Ovary (tissue), 9 donors: ENCODE measurements around the gene BABAM2. TPM values are rescaled to one million over a fixed set of nuclear protein-coding genes. Genes with fewer than 3 reads are reported as not detected.
"Not testable (repeated sequence)": the region's sequence is repeated elsewhere in the genome, so short reads cannot be mapped to it uniquely, and the experiment has no call there.

Source experiments
- DNase-seq, 5 donors: peaks; one replicate each; pipeline ENCODE4 v3.0.0-alpha.2; 2019 to 2020
- H3K27ac ChIP-seq, 2 donors: fragments of 200-600 bp; one replicate each; pipeline versions ENCODE4 v1.5.1 to v1.8.0; 2019 to 2022
- H3K27me3 ChIP-seq: fragments of 200-600 bp; one replicate; pipeline ENCODE4 v1.8.0; 2022
- H3K36me3 ChIP-seq: fragments of 200-600 bp; sonication (generic); one replicate; pipeline ENCODE4 v1.5.1; 2019
- H3K4me1 ChIP-seq: one replicate; pipeline ENCODE4 v1.8.1; 2013; ENCODE audit warnings: mild to moderate bottlenecking, moderate library complexity; ENCODE audit not compliant: insufficient read depth
- H3K4me3 ChIP-seq: fragments of 200-600 bp; sonication (generic); one replicate; pipeline ENCODE4 v1.5.1; 2017
- H3K9me3 ChIP-seq, 2 donors: fragments of 200-600 bp in 1 of 2; sonication (generic) in 1 of 2; one replicate each; pipeline versions ENCODE4 v1.5.1 to v1.8.1; 2013 to 2019; ENCODE audit warnings: mild to moderate bottlenecking in 1 of 2, moderate library complexity in 1 of 2
- EP300 ChIP-seq: sonication (generic); formaldehyde crosslinking; IDR thresholded peaks from one replicate; pipeline ENCODE4 v1.6.1; 2017; ENCODE audit warnings: antibody characterized with exemption
- POLR2A ChIP-seq: fragments of 450-650 bp; IDR thresholded peaks from one replicate; pipeline ENCODE4 v1.6.1; 2017; ENCODE audit warnings: antibody characterized with exemption, mild to moderate bottlenecking, moderate library complexity
- WGBS, 3 donors: extraction: QIAGEN DNeasy Blood & Tissue Kit in 1 of 3; methylation state at CpG; one replicate each; pipeline versions ENCODE4 v1.1.5 to v1.1.7; 2013 to 2017; 5-methylcytosine and 5-hydroxymethylcytosine counted together
- intact Hi-C, 4 donors: fragments of 100-400 bp; cut with DNase I; formaldehyde crosslinking; loops; one replicate each; pipeline versions ENCODE4 v1.11.0 to v1.15.1; 2022 to 2023
- polyA plus RNA-seq, 2 donors: library from polyadenylated mRNA; stranded (reverse); fragments of 200-250 nt in 1 of 2; fragments of 350-450 nt in 1 of 2; fragmentation: Illumina TruSeq in 1 of 2; extraction: RNeasy Lipid Tissue Mini Kit (QIAGEN cat#74804) in 1 of 2; gene quantifications; one replicate each; pipeline ENCODE4 v1.2.3, GENCODE V29; 2013 to 2014
- total RNA-seq, 7 donors: library from RNA; depleted of rRNA in 2 of 7; stranded (reverse); fragments of >200 nt in 2 of 7; fragmentation: NEBNext Ultra II Directional in 3 of 7; extraction: Animal tissue kit (Norgen Biotek cat#: 25700) in 3 of 7; gene quantifications; one replicate each; pipeline versions ENCODE4 v1.1.0 to v1.2.4, GENCODE V29; 2016 to 2023
- TF ChIP-seq, protein P1 (sequence below), 3 donors: fragments of 450-650 bp in 2 of 3; fragments of 200-600 bp in 1 of 3; IDR thresholded peaks; one replicate each; pipeline versions ENCODE4 v1.5.1 to v1.8.0; 2016 to 2022; ENCODE audit warnings: antibody characterized with exemption in 3 of 3, mild to moderate bottlenecking in 1 of 3
- donor health status: DM: no; HTN: no; CAD: no; lungs with moderate emphysema.
- donor health status: DM: no; HTN: no; CAD: no.
- donor health status: Bipolar disorder and iron deficiency.
- donor health status: DM: yes; HTN: yes; CAD: no.
- donor health status: DM: no; HTN: no; CAD: no.
- donor health status: DM: yes; HTN: yes; CAD: no.

BABAM2 gene
- total and polyA plus RNA-seq, 9 donors = 22.0 to 96.7 (median 46.8) TPM

DNA sequence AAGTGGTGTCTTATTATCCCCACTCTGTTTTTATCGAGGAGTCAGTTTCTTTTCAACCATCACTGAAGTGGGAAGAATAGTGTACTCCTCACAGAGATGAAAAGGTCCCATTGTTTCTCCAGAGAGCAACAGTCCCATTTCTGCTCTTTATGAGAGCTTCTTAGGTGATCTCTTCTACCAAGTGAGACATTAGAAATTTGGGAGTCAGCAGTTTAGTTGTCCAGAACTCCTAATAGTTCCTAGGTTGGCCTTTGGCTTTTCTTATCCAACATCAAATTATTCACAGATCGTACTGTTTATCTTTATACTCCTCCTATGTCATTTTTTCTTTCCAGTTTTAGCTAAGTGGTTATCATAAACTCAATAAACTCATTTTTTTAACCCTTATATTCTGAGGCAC lies 213.1 kb downstream of the BABAM2 start:
- H3K27ac ChIP-seq = no peak overlapping the region
- intact Hi-C loops = no loop called here
- WGBS, 3 donors = 88 to 93% (median 90%) methylated on average over 2 of the region's 2 CpGs

DNA sequence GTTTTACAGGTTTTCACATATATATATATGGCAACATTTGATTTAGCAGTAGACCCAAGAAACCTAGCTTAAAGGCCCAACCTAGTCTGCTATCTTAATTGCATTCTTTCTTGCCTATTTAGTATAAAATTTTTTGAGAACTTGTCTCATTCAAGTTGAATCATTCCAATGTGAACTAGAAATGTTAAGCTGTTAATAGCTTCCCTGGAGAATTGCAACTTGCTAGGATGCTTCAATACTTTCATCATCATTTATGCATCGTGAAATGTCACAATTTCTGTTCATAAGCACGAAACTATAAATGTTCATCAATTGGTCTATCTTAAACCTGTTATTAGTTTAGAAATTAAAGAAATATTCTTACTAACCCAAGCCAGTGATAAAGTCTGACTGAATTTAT lies 217.6 kb downstream of the BABAM2 start:
- TF ChIP-seq, protein P1, sequence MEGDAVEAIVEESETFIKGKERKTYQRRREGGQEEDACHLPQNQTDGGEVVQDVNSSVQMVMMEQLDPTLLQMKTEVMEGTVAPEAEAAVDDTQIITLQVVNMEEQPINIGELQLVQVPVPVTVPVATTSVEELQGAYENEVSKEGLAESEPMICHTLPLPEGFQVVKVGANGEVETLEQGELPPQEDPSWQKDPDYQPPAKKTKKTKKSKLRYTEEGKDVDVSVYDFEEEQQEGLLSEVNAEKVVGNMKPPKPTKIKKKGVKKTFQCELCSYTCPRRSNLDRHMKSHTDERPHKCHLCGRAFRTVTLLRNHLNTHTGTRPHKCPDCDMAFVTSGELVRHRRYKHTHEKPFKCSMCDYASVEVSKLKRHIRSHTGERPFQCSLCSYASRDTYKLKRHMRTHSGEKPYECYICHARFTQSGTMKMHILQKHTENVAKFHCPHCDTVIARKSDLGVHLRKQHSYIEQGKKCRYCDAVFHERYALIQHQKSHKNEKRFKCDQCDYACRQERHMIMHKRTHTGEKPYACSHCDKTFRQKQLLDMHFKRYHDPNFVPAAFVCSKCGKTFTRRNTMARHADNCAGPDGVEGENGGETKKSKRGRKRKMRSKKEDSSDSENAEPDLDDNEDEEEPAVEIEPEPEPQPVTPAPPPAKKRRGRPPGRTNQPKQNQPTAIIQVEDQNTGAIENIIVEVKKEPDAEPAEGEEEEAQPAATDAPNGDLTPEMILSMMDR (IDR thresholded peaks at IDR 0.05) = no peak
- TF ChIP-seq EP300 = no peak
- TF ChIP-seq POLR2A = no peak
- no peak for DNase-seq
- intact Hi-C loops = no loop called here
- Histone ChIP-seq H3K9me3 (no peaks in the 10 kb centered on the region), H3K27me3 (no peaks in the 10 kb centered on the region), H3K27ac (no peak overlapping the region), H3K4me3 (no peak overlapping the region), H3K4me1 (no peaks in the 10 kb centered on the region), H3K36me3 (no peaks in the 10 kb centered on the region)
- WGBS, 3 donors = 72 to 85% (median 80%) methylated on average over 2 of the region's 2 CpGs

More for the DNA sequence above, 213.1 kb downstream of the BABAM2 start:
- H3K4me3 ChIP-seq = no peak overlapping the region
- H3K9me3 ChIP-seq = no peaks in the 10 kb centered on the region
- H3K4me1 ChIP-seq = peaks cover 5% of the 10 kb centered on the region
- H3K36me3 ChIP-seq = no peaks in the 10 kb centered on the region
- H3K27me3 ChIP-seq = no peaks in the 10 kb centered on the region
- no peak for DNase-seq
- TF ChIP-seq EP300 = no peak
- TF ChIP-seq, protein P1 (IDR thresholded peaks at IDR 0.05) = no peak
- TF ChIP-seq POLR2A = no peak

DNA sequence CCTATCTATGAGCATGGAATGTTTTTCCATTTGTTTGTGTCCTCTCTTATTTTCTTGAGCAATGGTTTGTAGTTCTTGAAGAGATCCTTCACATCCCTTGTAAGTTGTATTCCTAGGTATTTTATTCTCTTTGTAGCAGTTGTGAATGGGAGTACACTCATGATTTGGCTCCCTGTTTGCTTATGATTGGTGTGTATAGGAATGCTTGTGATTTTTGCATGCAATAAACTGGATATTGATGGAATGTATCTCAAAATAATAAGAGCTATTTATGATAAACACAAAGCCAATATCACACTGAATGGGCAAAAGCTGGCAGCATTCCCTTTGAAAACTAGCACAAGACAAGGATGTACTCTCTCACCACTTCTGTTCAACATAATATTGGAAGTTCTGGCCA lies 223.2 kb downstream of the BABAM2 start:
- H3K4me3 ChIP-seq, H3K4me1 ChIP-seq, H3K27me3 ChIP-seq, H3K27ac ChIP-seq, H3K9me3 ChIP-seq, DNase-seq, intact Hi-C loops, H3K36me3 ChIP-seq: not testable (repeated sequence)

DNA sequence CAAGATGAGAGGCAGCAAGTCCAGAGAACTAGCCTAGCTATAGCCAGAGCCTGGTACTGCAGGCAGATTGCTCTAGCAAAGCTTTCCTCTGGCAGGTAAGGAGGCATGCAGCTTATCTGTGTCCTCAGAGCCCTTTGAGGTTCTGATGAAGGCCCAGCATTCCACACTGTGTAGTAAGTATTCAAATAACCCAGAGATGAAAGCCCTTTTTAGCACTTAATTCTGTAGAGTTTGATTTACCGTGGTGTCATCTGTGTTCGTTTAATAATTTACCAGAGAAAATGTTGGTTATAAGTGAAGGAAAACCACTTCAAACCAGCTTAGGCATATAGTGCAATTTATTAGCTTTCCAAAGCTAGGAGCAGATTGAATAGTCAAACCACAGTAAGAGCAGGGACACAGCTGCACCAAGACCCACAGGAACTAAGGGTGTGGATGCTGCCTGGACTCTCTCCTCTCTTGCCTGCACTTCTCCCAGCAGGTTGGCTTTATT lies 226.6 kb downstream of the BABAM2 start:
- no peak for DNase-seq
- no peaks in the 10 kb centered on the region for H3K4me1 ChIP-seq
- no peak overlapping the region for H3K27ac ChIP-seq
- intact Hi-C loops = no loop called here
- H3K9me3 ChIP-seq = no peaks in the 10 kb centered on the region
- H3K27me3 ChIP-seq = no peaks in the 10 kb centered on the region
- TF ChIP-seq POLR2A (no peak), EP300 (no peak)
- TF ChIP-seq, protein P1 (IDR thresholded peaks at IDR 0.05) = no peak
- no peak overlapping the region for H3K4me3 ChIP-seq
- 75 to 89% (median 88%) methylated on average over 2 of the region's 2 CpGs for WGBS, 3 donors
- H3K36me3 ChIP-seq = no peaks in the 10 kb centered on the region

DNA sequence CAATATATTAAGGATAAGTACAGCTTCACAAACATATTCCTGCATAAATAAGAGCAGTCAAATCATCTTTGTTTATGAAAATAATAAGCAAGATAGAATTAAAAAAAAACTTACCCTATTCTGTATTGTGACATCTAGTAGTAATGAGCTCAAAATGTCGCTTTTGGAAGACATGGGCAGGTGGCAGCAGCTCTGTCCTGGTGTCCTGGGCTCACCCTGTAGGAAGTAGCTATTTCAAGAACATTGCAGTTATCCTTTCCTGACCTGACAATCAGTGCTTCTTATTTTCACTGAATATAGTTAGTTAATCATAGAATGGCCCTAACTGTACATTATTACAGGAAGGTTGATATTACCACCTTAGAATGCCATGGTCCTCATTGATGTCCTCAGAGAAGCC lies 229.1 kb downstream of the BABAM2 start:
- DNase-seq = no peak
- Histone ChIP-seq H3K4me1 (peaks cover 1% of the 10 kb centered on the region), H3K27me3 (no peaks in the 10 kb centered on the region), H3K4me3 (no peak overlapping the region), H3K9me3 (no peaks in the 10 kb centered on the region), H3K36me3 (no peaks in the 10 kb centered on the region), H3K27ac (no peak overlapping the region)
- WGBS, 3 donors = 94 to 100% (median 98%) methylated on average over 1 of the region's 1 CpG
- intact Hi-C loops = no loop called here
- TF ChIP-seq POLR2A (no peak), EP300 (no peak)
- TF ChIP-seq, protein P1 (IDR thresholded peaks at IDR 0.05) = no peak
